ENCODE measurements around the gene CYFIP1. TPM values are rescaled to one million over a fixed set of nuclear protein-coding genes. Genes with fewer than 3 reads are reported as not detected.
A peak's percentile ranks its signal among the peaks of the same experiment; 100 is the strongest.

CYFIP1 gene
- total RNA-seq, 3 donors from 2014 or later = 139 to 210 (median 143) TPM

DNA sequence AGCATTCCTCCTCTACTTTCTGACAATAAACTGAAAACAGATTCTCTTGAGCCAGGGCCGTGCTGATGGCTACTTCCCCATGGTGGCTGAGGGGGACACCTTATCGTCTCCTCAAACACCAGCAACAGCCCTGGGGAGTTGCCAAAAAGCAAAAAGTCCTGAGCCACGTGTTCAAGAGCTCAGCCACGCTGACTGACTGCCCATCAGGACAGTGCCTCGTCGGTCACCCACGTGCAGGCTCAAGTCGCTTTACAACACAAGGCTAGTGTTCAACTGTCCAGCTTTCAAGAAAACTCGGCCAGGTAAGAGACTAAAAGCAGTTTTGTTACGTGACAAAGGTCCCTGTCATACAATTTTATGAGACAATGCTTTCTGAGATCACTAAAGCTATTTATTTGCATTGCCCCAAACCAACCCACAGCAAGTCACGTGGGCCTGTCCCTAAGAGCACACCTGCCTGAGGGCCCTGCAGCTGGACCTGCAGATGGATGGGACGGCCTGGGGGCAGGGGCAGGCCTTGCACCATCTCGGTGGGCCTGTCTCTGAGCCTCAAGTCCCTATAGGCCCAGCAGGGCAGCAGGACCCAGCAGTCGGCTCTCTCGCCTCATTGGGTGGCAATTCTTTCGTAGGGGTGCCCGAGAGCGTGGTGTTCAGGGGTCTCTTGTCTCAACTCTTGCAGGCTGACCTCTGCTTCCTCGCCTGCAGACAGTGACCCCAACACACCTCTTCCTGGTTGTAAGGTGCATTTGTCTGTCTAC is 99.0 kb downstream of the CYFIP1 start:
- TF ChIP-seq, protein P1, sequence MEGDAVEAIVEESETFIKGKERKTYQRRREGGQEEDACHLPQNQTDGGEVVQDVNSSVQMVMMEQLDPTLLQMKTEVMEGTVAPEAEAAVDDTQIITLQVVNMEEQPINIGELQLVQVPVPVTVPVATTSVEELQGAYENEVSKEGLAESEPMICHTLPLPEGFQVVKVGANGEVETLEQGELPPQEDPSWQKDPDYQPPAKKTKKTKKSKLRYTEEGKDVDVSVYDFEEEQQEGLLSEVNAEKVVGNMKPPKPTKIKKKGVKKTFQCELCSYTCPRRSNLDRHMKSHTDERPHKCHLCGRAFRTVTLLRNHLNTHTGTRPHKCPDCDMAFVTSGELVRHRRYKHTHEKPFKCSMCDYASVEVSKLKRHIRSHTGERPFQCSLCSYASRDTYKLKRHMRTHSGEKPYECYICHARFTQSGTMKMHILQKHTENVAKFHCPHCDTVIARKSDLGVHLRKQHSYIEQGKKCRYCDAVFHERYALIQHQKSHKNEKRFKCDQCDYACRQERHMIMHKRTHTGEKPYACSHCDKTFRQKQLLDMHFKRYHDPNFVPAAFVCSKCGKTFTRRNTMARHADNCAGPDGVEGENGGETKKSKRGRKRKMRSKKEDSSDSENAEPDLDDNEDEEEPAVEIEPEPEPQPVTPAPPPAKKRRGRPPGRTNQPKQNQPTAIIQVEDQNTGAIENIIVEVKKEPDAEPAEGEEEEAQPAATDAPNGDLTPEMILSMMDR (IDR thresholded peaks at IDR 0.05) = no peak
- intact Hi-C loops (cut with DNase I, micrococcal nuclease) = no loop called here
- peak in 1 of 3 donors; percentile 31 for DNase-seq
- Histone ChIP-seq H3K9me3 (no peaks in the 10 kb centered on the region), H3K4me3 (no peak overlapping the region), H3K4me1 (ENCODE audit: low read depth) (peaks cover 10% of the 10 kb centered on the region), H3K36me3 (ENCODE audit: low read depth) (no peaks in the 10 kb centered on the region)
- peak; percentile 64 for ATAC-seq

DNA sequence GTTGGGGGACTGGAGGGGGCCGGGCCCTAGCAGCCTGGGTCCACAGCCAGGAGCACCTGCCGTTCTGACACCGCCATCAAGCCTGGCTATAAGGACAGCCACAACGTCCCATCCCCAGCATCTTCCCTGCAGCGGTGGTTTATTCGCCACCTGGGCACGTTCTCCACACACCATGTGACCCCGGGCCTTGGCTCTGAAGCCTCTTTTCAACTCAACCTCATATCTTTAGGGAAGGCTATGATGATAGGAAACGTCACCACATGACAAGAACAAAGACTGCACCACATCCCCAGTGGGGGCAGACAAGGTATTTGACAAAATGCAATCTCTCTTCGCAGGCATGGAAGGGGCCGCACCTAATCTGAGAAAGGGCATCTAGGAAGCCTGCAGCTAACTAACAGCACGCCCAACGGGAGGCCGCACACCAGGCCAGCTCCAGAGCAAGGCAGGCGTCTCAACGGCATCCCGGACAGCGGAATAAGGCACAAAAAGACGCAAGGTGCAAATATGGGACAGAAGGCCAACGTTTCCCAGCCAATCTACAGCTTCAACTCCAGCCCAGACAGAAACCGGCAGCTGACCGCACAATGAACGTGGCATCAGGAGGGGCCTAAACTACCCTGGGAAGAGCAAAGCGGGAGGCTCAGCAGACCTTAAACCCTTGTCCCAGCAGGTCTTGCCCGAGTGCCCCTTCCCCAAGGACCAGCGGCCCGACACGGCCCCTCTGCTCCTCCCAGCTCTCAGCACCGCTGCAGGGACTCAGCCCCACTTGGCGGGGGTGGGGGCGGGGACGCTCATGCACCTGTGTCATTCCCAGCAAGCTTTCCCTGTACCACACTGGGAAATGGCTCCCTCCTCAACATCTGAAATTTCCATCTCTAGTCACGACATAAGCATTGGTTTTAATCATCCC is 99.8 kb downstream of the CYFIP1 start:
- H3K4me1 ChIP-seq (ENCODE audit: low read depth) = peaks cover 10% of the 10 kb centered on the region
- no peak overlapping the region for H3K4me3 ChIP-seq
- H3K36me3 ChIP-seq (ENCODE audit: low read depth) = no peaks in the 10 kb centered on the region
- TF ChIP-seq, protein P1 (IDR thresholded peaks at IDR 0.05) = no peak
- no peak for DNase-seq
- no peak for ATAC-seq
- H3K9me3 ChIP-seq = no peaks in the 10 kb centered on the region
- intact Hi-C loops (cut with DNase I, micrococcal nuclease) = no loop called here

DNA sequence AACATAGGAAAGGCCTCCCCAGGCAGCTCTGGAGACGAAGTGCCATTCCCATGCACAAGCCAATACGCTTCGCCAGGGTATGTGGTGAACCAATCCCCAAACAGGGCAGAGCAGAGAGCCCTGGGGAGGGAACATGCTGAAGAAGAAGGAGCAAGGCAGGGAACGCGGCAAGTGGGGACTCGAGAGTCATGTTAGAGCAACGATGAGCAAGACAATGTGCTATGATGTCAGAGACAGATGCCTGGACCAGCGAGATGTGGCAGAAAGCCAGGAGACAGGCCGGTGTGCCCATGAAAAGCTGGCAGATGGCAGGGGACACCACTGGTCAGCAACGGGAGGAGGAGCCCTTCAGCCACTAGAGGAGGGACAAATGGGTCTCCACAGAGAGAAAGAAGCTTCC is 102.1 kb downstream of the CYFIP1 start:
- H3K4me3 ChIP-seq = no peak overlapping the region
- no peak for DNase-seq
- H3K4me1 ChIP-seq (ENCODE audit: low read depth) = peaks cover 6% of the 10 kb centered on the region
- TF ChIP-seq, protein P1 (IDR thresholded peaks at IDR 0.05) = no peak
- intact Hi-C loops (cut with DNase I, micrococcal nuclease) = no loop called here
- H3K9me3 ChIP-seq = no peaks in the 10 kb centered on the region
- no peaks in the 10 kb centered on the region for H3K36me3 ChIP-seq (ENCODE audit: low read depth)
- no peak for ATAC-seq

DNA sequence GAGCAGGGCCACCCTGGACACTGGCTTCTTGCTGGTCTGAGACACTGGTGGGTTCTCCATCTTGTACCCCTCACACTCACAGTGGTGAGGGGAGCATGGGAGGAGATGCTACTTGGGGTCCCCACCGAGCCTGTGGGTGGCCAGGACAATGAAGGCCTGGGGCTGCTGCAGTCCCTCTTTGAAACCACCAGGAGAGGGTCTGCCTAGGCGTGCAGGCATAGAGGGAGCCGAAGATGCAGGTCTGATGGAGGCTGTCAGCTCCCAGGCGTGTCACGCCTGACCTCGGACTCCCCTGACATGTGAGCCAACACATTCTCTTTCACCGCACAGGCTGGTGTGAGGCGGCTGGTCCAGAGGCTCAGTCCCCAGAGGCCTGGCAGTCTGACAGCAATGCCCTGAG is 102.6 kb downstream of the CYFIP1 start:
- Histone ChIP-seq H3K36me3 (ENCODE audit: low read depth) (no peaks in the 10 kb centered on the region), H3K9me3 (no peaks in the 10 kb centered on the region), H3K4me3 (no peak overlapping the region), H3K4me1 (ENCODE audit: low read depth) (peaks cover 6% of the 10 kb centered on the region)
- intact Hi-C loops (cut with DNase I, micrococcal nuclease) = no loop called here
- TF ChIP-seq, protein P1 (IDR thresholded peaks at IDR 0.05) = no peak
- DNase-seq (no peak), ATAC-seq (no peak)

DNA sequence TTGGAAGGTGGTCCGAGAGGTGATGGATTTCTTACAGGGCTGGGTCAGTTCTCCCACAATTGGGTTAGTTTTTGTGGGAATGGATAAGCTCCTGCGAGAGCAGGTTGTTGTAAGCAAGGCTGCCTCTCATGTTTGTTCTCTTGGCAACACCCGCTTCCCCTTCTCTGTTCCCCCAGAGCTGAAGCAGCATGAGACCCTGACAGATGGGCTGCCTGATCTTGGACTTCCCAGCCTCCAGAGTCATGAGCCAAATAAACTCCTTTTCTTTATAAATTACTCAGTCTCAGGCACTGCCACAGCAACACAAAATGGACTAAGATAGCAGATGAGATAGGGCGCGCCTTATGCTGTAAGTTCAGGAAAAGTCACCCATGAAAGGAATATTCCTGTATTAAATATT is 103.1 kb downstream of the CYFIP1 start:
- ATAC-seq = no peak
- TF ChIP-seq, protein P1 (IDR thresholded peaks at IDR 0.05) = no peak
- Histone ChIP-seq H3K4me1 (ENCODE audit: low read depth) (peaks cover 6% of the 10 kb centered on the region), H3K36me3 (ENCODE audit: low read depth) (no peaks in the 10 kb centered on the region), H3K4me3 (no peak overlapping the region), H3K9me3 (no peaks in the 10 kb centered on the region)
- no peak for DNase-seq
- intact Hi-C loops (cut with DNase I, micrococcal nuclease) = no loop called here

Measured in mucosa of descending colon (tissue), 3 donors.